ENCODE results near the gene FCN1. TPM values are rescaled to one million over a fixed set of nuclear protein-coding genes. Genes with fewer than 3 reads are reported as not detected.

Gene FCN1
- total and polyA plus RNA-seq, 10 of the 15 experiments (the other 5 are each of a cell fraction or from before 2014, with no cell fraction given) = 0.08 TPM; not detected in 9

DNA sequence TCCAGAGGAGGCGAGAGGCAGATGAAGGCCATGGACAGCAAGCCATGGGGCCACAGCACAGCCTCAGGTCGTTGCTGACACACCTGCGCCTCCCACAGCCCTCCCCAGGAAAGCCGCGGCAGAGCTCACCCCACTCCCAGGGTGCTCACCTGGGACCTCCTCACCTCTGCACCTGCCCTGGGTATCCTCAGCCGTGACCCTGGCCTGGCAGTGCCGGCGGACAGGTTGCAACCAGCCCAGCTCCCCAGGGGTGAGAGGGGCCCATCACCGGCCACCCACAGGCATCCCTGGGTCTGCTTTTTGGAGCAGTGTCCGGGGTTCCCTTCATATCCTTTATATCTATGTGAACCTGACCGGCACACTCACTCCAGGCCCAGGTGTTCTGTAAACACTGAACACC is 30.4 kb upstream of the FCN1 start (continued):
- TF ChIP-seq NFXL1 (IDR thresholded peaks at IDR 0.05; ENCODE audit: borderline replicate concordance) (no peak), BRCA1 (IDR thresholded peaks at IDR 0.05; ENCODE audit: low read depth, low read length) (no peak), SPI1 (IDR thresholded peaks at IDR 0.05; ENCODE audit: borderline replicate concordance, insufficient read depth, low read depth, low read length) (no peak), TCF12 (IDR thresholded peaks at IDR 0.05; ENCODE audit: low read depth, low read length) (no peak), CBFB (IDR thresholded peaks at IDR 0.05; ENCODE audit: low read depth) (no peak), ZNF274 (IDR thresholded peaks at IDR 0.05; ENCODE audit: insufficient read depth, insufficient read length) (no peak), NFIC (IDR thresholded peaks at IDR 0.05; ENCODE audit: low read depth, low read length) (no peak), CHD1 (IDR thresholded peaks at IDR 0.05; ENCODE audit: low read depth, low read length) (no peak), IKZF2 (IDR thresholded peaks at IDR 0.05) (no peak), FOXK2 (IDR thresholded peaks at IDR 0.05) (no peak)
- TF ChIP-seq, protein P1, sequence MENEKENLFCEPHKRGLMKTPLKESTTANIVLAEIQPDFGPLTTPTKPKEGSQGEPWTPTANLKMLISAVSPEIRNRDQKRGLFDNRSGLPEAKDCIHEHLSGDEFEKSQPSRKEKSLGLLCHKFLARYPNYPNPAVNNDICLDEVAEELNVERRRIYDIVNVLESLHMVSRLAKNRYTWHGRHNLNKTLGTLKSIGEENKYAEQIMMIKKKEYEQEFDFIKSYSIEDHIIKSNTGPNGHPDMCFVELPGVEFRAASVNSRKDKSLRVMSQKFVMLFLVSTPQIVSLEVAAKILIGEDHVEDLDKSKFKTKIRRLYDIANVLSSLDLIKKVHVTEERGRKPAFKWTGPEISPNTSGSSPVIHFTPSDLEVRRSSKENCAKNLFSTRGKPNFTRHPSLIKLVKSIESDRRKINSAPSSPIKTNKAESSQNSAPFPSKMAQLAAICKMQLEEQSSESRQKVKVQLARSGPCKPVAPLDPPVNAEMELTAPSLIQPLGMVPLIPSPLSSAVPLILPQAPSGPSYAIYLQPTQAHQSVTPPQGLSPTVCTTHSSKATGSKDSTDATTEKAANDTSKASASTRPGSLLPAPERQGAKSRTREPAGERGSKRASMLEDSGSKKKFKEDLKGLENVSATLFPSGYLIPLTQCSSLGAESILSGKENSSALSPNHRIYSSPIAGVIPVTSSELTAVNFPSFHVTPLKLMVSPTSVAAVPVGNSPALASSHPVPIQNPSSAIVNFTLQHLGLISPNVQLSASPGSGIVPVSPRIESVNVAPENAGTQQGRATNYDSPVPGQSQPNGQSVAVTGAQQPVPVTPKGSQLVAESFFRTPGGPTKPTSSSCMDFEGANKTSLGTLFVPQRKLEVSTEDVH (IDR thresholded peaks at IDR 0.05; ENCODE audit: low read depth, partially characterized antibody) = no peak
- TF ChIP-seq, protein P2, sequence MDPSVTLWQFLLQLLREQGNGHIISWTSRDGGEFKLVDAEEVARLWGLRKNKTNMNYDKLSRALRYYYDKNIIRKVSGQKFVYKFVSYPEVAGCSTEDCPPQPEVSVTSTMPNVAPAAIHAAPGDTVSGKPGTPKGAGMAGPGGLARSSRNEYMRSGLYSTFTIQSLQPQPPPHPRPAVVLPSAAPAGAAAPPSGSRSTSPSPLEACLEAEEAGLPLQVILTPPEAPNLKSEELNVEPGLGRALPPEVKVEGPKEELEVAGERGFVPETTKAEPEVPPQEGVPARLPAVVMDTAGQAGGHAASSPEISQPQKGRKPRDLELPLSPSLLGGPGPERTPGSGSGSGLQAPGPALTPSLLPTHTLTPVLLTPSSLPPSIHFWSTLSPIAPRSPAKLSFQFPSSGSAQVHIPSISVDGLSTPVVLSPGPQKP (IDR thresholded peaks at IDR 0.05; ENCODE audit: low read depth, low read length) = no peak
- TF ChIP-seq, protein P3, sequence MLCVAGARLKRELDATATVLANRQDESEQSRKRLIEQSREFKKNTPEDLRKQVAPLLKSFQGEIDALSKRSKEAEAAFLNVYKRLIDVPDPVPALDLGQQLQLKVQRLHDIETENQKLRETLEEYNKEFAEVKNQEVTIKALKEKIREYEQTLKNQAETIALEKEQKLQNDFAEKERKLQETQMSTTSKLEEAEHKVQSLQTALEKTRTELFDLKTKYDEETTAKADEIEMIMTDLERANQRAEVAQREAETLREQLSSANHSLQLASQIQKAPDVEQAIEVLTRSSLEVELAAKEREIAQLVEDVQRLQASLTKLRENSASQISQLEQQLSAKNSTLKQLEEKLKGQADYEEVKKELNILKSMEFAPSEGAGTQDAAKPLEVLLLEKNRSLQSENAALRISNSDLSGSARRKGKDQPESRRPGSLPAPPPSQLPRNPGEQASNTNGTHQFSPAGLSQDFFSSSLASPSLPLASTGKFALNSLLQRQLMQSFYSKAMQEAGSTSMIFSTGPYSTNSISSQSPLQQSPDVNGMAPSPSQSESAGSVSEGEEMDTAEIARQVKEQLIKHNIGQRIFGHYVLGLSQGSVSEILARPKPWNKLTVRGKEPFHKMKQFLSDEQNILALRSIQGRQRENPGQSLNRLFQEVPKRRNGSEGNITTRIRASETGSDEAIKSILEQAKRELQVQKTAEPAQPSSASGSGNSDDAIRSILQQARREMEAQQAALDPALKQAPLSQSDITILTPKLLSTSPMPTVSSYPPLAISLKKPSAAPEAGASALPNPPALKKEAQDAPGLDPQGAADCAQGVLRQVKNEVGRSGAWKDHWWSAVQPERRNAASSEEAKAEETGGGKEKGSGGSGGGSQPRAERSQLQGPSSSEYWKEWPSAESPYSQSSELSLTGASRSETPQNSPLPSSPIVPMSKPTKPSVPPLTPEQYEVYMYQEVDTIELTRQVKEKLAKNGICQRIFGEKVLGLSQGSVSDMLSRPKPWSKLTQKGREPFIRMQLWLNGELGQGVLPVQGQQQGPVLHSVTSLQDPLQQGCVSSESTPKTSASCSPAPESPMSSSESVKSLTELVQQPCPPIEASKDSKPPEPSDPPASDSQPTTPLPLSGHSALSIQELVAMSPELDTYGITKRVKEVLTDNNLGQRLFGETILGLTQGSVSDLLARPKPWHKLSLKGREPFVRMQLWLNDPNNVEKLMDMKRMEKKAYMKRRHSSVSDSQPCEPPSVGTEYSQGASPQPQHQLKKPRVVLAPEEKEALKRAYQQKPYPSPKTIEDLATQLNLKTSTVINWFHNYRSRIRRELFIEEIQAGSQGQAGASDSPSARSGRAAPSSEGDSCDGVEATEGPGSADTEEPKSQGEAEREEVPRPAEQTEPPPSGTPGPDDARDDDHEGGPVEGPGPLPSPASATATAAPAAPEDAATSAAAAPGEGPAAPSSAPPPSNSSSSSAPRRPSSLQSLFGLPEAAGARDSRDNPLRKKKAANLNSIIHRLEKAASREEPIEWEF (IDR thresholded peaks at IDR 0.05; ENCODE audit: insufficient replicate concordance, low read depth, low read length) = no peak
- TF ChIP-seq, protein P4, sequence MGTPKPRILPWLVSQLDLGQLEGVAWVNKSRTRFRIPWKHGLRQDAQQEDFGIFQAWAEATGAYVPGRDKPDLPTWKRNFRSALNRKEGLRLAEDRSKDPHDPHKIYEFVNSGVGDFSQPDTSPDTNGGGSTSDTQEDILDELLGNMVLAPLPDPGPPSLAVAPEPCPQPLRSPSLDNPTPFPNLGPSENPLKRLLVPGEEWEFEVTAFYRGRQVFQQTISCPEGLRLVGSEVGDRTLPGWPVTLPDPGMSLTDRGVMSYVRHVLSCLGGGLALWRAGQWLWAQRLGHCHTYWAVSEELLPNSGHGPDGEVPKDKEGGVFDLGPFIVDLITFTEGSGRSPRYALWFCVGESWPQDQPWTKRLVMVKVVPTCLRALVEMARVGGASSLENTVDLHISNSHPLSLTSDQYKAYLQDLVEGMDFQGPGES (IDR thresholded peaks at IDR 0.05) = no peak

Data from GM12878 (cell line).